Fibroblast of lung (primary cell): ENCODE results near the gene RPS23.

Experiments
- EZH2 ChIP-seq: IDR thresholded peaks from 2 replicates; pipeline ENCODE4 v1.5.1; 2012; ENCODE audit warnings: low read length, control low read depth, mild to moderate bottlenecking; ENCODE audit errors: missing control alignments
- TF ChIP-seq, protein P1 (sequence below), 2 donors: IDR thresholded peaks in 1 of 2; conservative IDR thresholded peaks in 1 of 2; 1 replicate in 1 of 2; 2 replicates in 1 of 2; pipeline ENCODE4 v1.5.1; 2011 to 2012; ENCODE audit warnings: low read length in 2 of 2, control low read depth in 1 of 2, inconsistent platforms in 1 of 2, low read depth in 1 of 2, mild to moderate bottlenecking in 1 of 2

DNA sequence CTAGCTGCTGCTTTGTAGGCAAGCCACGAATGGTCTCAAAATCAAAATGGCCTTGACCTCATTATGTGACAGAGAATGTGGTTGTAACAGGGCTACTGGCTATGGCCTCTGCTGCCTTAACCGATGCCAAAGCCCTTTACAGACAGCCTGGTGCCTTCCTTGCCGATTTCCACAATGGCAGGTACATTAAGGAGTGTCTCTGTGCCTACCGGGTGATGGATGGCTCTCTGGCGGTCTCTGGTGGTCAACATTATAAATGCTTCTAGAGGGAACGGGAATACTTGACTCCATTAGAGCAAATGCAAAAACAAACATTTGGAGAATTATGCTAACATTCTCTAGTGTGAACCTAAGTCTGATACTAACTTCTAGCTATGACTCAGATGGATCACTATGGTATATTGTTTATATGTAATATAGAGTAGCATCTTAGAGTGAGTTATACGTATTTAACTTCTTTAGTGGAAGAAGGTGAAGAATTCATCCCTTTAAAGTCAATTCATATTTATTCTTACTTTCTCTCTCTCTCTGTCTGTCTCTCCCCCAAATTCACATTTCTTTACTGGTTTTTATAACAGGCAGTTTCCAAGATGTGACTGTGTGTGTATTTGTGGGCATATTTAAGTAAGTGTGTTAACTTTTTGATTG lies 52.5 kb downstream of the RPS23 start:
- TF ChIP-seq, protein P1, sequence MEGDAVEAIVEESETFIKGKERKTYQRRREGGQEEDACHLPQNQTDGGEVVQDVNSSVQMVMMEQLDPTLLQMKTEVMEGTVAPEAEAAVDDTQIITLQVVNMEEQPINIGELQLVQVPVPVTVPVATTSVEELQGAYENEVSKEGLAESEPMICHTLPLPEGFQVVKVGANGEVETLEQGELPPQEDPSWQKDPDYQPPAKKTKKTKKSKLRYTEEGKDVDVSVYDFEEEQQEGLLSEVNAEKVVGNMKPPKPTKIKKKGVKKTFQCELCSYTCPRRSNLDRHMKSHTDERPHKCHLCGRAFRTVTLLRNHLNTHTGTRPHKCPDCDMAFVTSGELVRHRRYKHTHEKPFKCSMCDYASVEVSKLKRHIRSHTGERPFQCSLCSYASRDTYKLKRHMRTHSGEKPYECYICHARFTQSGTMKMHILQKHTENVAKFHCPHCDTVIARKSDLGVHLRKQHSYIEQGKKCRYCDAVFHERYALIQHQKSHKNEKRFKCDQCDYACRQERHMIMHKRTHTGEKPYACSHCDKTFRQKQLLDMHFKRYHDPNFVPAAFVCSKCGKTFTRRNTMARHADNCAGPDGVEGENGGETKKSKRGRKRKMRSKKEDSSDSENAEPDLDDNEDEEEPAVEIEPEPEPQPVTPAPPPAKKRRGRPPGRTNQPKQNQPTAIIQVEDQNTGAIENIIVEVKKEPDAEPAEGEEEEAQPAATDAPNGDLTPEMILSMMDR (conservative IDR thresholded peaks at IDR 0.05 in 1 of 2, IDR thresholded peaks at IDR 0.05 in 1 of 2; ENCODE audit: low read depth in 1 of 2, low read length in 2 of 2): peak; percentile 84 to 85
- no peak for TF ChIP-seq EZH2
